Measurements from ENCODE around the gene TACR1.

TACR1 gene

DNA sequence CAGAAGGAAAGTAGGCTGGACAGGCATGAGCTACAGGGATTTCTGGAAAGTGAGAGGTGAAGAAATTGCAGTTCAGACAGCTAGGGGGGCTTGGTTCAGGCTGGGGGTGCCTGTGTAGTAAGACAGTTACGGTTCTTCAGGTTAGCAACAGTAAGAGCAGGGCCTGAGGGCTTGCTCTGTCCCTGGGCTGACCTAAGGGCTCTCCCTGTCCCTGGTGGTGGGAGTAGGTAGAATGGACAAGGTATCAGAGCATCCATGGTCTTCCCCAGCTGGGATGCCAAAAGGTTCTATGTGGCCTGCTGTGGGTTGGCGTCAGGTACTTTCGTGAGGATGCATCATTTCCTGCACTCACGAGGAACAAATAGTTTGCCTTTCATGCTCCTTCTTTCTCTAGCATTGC lies 34.6 kb upstream of the TACR1 start:
- ChIA-PET CTCF (no interaction called here), POLR2A (no interaction called here)
- no peaks in the 10 kb centered on the region for H3K4me1 ChIP-seq (ENCODE audit: control insufficient read depth, insufficient read depth, low read length)
- H3K4me3 ChIP-seq (ENCODE audit: low read depth, low read length), result no peak overlapping the region
- H3K36me3 ChIP-seq (ENCODE audit: control insufficient read depth in 2 of 2, insufficient read depth in 1 of 2, low read length in 2 of 2), result no peaks in the 10 kb centered on the region
- no peak overlapping the region for H3K27ac ChIP-seq (ENCODE audit: extremely low read depth, low read depth, low read length)
- H3K9me3 ChIP-seq (ENCODE audit: control insufficient read depth, insufficient read depth, low read depth, low read length), result no peaks in the 10 kb centered on the region
- TF ChIP-seq KLF9 (tag by site-specific recombination; IDR thresholded peaks at IDR 0.05; ENCODE audit: low read depth), result no peak
- no peak for TF ChIP-seq PRDM10 (tag by site-specific recombination; IDR thresholded peaks at IDR 0.05)
- TF ChIP-seq ZNF292 (tag by site-specific recombination; IDR thresholded peaks at IDR 0.05; ENCODE audit: borderline replicate concordance, low read depth), result no peak
- TF ChIP-seq ZXDB (tag by site-specific recombination; IDR thresholded peaks at IDR 0.05), result no peak
- TF ChIP-seq ZNF843 (tag by site-specific recombination; IDR thresholded peaks at IDR 0.05), result no peak
- TF ChIP-seq, protein P1, sequence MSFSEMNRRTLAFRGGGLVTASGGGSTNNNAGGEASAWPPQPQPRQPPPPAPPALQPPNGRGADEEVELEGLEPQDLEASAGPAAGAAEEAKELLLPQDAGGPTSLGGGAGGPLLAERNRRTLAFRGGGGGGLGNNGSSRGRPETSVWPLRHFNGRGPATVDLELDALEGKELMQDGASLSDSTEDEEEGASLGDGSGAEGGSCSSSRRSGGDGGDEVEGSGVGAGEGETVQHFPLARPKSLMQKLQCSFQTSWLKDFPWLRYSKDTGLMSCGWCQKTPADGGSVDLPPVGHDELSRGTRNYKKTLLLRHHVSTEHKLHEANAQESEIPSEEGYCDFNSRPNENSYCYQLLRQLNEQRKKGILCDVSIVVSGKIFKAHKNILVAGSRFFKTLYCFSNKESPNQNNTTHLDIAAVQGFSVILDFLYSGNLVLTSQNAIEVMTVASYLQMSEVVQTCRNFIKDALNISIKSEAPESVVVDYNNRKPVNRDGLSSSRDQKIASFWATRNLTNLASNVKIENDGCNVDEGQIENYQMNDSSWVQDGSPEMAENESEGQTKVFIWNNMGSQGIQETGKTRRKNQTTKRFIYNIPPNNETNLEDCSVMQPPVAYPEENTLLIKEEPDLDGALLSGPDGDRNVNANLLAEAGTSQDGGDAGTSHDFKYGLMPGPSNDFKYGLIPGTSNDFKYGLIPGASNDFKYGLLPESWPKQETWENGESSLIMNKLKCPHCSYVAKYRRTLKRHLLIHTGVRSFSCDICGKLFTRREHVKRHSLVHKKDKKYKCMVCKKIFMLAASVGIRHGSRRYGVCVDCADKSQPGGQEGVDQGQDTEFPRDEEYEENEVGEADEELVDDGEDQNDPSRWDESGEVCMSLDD (tag by site-specific recombination; IDR thresholded peaks at IDR 0.05), result no peak
- TF ChIP-seq ZNF837 (tag by site-specific recombination; IDR thresholded peaks at IDR 0.05), result no peak
- TF ChIP-seq ZNF596 (tag by site-specific recombination; IDR thresholded peaks at IDR 0.05), result no peak
- no peak for TF ChIP-seq ZNF707 (tag by site-specific recombination; IDR thresholded peaks at IDR 0.05)
- TF ChIP-seq ZNF768 (tag by site-specific recombination; IDR thresholded peaks at IDR 0.05), result no peak
- no peak for TF ChIP-seq ZSCAN18 (tag by site-specific recombination; IDR thresholded peaks at IDR 0.05)
- no peak for TF ChIP-seq ZFP69B (tag by site-specific recombination; IDR thresholded peaks at IDR 0.05)
- no peak for TF ChIP-seq ZNF423 (tag by site-specific recombination; IDR thresholded peaks at IDR 0.05)
- no peak for TF ChIP-seq PRDM1 (tag by site-specific recombination; IDR thresholded peaks at IDR 0.05)
- TF ChIP-seq KLF10 (tag by site-specific recombination; IDR thresholded peaks at IDR 0.05), result no peak

- Histone ChIP-seq H3K27ac (ENCODE audit: extremely low read depth, low read depth, low read length) (no peak overlapping the region), H3K36me3 (ENCODE audit: control insufficient read depth in 2 of 2, insufficient read depth in 1 of 2, low read length in 2 of 2) (no peaks in the 10 kb centered on the region), H3K4me3 (ENCODE audit: low read depth, low read length) (no peak overlapping the region), H3K9me3 (ENCODE audit: control insufficient read depth, insufficient read depth, low read depth, low read length) (no peaks in the 10 kb centered on the region), H3K4me1 (ENCODE audit: control insufficient read depth, insufficient read depth, low read length) (no peaks in the 10 kb centered on the region)
- POLR2A ChIA-PET, result no interaction called here
- TF ChIP-seq OVOL3 (tag by site-specific recombination; IDR thresholded peaks at IDR 0.05) (no peak), ZNF623 (tag by site-specific recombination; IDR thresholded peaks at IDR 0.05) (no peak), ZNF76 (tag by site-specific recombination; IDR thresholded peaks at IDR 0.05; ENCODE audit: borderline replicate concordance, low read depth) (no peak), ZNF776 (tag by site-specific recombination; IDR thresholded peaks at IDR 0.05; ENCODE audit: borderline replicate concordance) (no peak), ZSCAN5A (tag by site-specific recombination; IDR thresholded peaks at IDR 0.05) (no peak), ZNF18 (tag by site-specific recombination; IDR thresholded peaks at IDR 0.05) (no peak), KLF17 (tag by site-specific recombination; IDR thresholded peaks at IDR 0.05) (no peak), GLI4 (tag by site-specific recombination; IDR thresholded peaks at IDR 0.05) (no peak), TRIM28 (IDR thresholded peaks at IDR 0.05; ENCODE audit: borderline replicate concordance, low read length) (no peak)
- CTCF ChIA-PET, result no interaction called here
Observed at GRCh38 chr2:75226617-75227016, 27.3 kb upstream of the TACR1 start.

Data from HEK293 (cell line).